ENCODE results near the gene HSH2D.
"Not testable (repeated sequence)": the region's sequence is repeated elsewhere in the genome, so short reads cannot be mapped to it uniquely, and the experiment has no call there.

DNA sequence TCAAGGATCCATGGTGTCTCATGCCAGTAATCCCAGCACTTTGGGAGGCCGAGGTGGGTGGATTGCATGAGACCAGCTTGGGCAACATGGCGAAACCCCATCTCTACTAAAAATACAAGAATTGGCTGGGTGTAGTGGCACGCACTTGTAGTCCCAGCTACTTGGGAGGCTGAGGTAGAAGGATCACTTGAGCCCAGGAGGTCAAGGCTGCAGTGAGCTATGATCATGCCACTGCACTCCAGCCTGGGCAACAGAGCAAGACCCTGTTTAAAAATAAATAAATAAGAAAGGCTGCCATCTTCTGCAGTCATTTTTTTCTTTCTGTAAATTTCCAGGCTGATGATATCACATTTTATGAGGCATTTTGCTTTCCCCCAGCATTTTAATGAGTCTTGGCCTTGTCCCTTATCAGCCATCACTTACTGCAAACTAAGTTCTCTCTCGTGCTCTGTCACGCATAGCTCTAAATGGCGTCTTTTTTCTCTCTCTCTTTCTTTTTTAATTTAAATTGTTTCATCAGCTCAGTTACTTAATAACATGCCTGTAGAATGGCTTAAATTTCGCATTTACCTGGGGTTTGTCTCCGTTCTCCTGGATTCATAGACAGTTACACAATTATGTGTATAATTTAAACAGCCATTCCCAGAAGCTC is 44.0 kb upstream of the HSH2D start:
- TF ChIP-seq, protein P1, sequence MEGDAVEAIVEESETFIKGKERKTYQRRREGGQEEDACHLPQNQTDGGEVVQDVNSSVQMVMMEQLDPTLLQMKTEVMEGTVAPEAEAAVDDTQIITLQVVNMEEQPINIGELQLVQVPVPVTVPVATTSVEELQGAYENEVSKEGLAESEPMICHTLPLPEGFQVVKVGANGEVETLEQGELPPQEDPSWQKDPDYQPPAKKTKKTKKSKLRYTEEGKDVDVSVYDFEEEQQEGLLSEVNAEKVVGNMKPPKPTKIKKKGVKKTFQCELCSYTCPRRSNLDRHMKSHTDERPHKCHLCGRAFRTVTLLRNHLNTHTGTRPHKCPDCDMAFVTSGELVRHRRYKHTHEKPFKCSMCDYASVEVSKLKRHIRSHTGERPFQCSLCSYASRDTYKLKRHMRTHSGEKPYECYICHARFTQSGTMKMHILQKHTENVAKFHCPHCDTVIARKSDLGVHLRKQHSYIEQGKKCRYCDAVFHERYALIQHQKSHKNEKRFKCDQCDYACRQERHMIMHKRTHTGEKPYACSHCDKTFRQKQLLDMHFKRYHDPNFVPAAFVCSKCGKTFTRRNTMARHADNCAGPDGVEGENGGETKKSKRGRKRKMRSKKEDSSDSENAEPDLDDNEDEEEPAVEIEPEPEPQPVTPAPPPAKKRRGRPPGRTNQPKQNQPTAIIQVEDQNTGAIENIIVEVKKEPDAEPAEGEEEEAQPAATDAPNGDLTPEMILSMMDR (IDR thresholded peaks at IDR 0.05; ENCODE audit: low read depth, low read length) = not testable (repeated sequence)
- TF ChIP-seq EZH2phosphoT487 (IDR thresholded peaks at IDR 0.05; ENCODE audit: low read depth) = not testable (repeated sequence)

Measured in OCI-LY3 (cell line).